Uterus (tissue), 2 donors: ENCODE data around the gene HORMAD2.

Experiments used
- CTCF ChIP-seq, 4 experiments: fragments of 200-600 bp in 2 of 4; fragments of 450-650 bp in 2 of 4; sonication (generic) in 2 of 4; IDR thresholded peaks; one replicate each; pipeline ENCODE4 v1.5.1; 2016 to 2019; ENCODE audit warnings: antibody characterized with exemption in 4 of 4, mild to moderate bottlenecking in 2 of 4, moderate library complexity in 1 of 4
- POLR2A ChIP-seq, 2 donors: fragments of 450-650 bp; IDR thresholded peaks; one replicate each; pipeline ENCODE4 v1.6.1; 2016; ENCODE audit warnings: antibody characterized with exemption in 2 of 2, mild to moderate bottlenecking in 1 of 2, moderate library complexity in 1 of 2

- TF ChIP-seq POLR2A (IDR thresholded peaks at IDR 0.05) (no peak), CTCF (IDR thresholded peaks at IDR 0.05) (no peak)
These were observed 87.0 kb downstream of the HORMAD2 start for GRCh38 chr22:30167296-30167695.
